Dedifferentiated amniotic fluid mesenchymal stem cell (primary cell): Measurements from ENCODE around the gene NSUN4.

ENCODE experiments used
- DNase-seq: peaks from one replicate; pipeline ENCODE4 v3.0.0-alpha.2; 2016; ENCODE audit errors: extremely low spot score

Gene NSUN4

GRCh38 chr1:46405724-46406123, 65.1 kb downstream of the NSUN4 start:
- DNase-seq = no peak

- DNase-seq = no peak
Observed at GRCh38 chr1:46406881-46407608, 66.4 kb downstream of the NSUN4 start.

- no peak for DNase-seq
Observed at GRCh38 chr1:46407636-46408035, 67.0 kb downstream of the NSUN4 start.

- no peak for DNase-seq
Observed at GRCh38 chr1:46408356-46409062, 67.9 kb downstream of the NSUN4 start.

- no peak for DNase-seq
Observed at GRCh38 chr1:46409063-46409372, 68.4 kb downstream of the NSUN4 start.

GRCh38 chr1:46410156-46411009, 69.8 kb downstream of the NSUN4 start:
- DNase-seq = no peak

GRCh38 chr1:46411010-46411405, 70.4 kb downstream of the NSUN4 start:
- no peak for DNase-seq
